NK-92 treated with Interleukin-12 subunit alpha and Interleukin-12 subunit beta, amount 100 ng/mL, for 24 hours (cell line): ENCODE data around the gene ETS1.

Source experiments
- DNase-seq: peaks from one replicate; lab custom pipeline; 2025; lab: John Stamatoyannopoulos, UW

ETS1 gene

DNA sequence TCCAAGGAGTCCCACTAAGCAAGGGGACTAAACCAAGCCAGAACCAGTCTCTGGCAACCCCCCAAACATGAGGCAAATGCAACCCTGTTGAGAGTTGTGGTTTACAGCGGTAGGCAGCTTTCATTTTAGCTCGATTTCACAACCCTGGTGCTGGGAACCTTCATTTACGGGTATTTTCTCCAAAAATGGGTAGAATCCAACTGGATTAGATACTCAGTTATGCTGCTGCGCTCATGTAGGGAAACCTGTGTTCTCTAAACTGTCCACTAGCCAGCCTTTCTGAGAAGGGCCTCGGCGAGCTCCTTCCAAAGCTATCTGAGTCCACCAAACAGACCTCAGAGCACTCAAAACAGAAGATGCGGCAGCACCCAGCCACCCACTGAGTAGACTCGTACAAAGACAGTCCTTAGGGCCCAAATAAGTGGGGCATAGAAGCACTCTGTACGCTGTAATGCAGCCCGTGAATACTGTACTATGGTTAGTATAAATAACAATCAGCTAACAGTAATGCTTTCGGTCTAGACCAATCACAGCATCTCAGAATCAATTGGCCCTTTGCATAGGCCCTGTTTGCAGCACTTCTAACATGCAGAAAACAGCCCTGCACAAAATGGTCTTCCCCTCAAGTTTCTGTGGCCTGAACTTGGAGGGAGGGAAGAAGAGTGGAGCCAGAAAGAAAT is 104.7 kb downstream of the ETS1 start:
- no peak for DNase-seq

DNA sequence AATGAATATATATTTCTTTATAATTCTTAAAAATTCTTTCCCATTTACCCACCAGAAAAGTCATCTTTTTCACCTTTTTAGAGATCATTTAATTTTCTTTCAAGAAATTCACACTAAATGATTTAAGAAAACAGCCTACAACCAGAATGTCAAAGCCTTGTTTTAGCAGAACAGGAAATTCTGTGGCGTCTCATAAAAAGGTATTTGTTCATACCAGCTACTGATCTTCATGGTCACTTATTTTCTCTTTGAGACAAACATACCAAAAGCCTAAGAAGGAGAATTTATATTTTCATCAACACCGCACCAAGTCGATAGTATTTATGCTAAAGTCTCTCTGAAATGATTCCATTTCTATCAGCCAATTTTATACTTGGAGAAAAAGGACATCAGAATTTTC is 105.3 kb downstream of the ETS1 start:
- DNase-seq: no peak

- no peak for DNase-seq
These were observed 106.2 kb downstream of the ETS1 start for GRCh38 chr11:128481135-128481534.

DNA sequence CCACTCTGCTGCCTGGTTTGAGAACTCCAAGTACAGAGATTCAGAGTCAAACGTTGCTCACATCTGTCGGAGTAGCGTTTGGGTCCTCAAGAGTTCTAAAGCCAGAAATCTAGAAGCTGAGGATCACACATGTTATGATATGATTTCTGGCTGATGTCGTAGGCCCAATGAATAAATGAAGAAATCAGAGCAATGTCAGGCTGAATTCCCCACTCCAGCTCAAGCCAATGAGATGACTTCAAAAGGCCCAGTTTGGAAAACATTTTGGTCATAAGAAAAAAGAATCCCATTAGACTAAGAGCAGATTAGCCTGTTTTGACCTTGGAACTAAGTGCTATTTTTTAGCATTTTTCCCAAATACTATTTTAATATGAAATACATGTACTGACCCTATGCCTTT is 106.7 kb downstream of the ETS1 start:
- no peak for DNase-seq

DNA sequence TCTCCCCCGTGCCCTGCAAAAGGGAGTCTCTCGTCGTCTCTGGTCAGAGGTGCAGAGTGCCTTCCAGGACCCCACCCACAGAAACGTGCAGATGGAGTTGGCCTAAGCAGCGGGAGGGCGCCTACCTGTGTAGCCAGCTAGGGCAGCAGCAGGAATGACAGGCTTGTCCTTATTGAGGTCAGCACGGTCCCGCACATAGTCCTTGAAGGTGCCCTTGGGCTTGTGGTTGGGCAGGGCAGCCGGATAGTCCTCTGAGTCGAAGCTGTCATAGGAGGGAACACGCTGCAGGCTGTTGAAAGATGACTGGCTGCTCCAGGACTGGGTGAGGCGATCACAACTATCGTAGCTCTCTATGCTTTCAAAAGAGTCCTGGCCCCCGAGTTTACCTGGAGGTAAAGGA is 107.3 kb downstream of the ETS1 start:
- no peak for DNase-seq

DNA sequence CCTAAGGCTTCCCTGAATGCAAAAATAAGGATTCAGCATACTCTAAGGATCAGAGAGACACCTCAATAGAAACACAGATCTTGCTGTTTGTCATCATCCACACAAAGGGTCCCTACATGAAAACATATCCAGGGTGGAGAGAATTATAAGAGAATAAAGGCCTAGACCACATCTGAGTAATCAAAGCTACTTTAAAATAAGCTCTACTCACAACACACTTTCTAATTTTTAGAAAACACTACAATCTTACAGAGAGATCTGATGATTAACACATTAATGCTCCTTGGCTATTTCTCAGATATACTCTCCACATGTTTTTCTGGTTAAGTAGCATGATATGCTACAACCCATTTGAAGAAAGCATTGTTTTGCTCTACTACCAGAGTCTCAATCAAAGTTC is 108.2 kb downstream of the ETS1 start:
- no peak for DNase-seq

GRCh38 chr11:128478305-128478704 is 109.1 kb downstream of the ETS1 start:
- no peak for DNase-seq

- DNase-seq: no peak
These were observed 109.5 kb downstream of the ETS1 start for GRCh38 chr11:128477811-128478210.

GRCh38 chr11:128477278-128477677 is 110.1 kb downstream of the ETS1 start:
- no peak for DNase-seq

- no peak for DNase-seq
These were observed 110.6 kb downstream of the ETS1 start for GRCh38 chr11:128476729-128477128.

GRCh38 chr11:128476049-128476448 is 111.3 kb downstream of the ETS1 start:
- no peak for DNase-seq

GRCh38 chr11:128474036-128474874 is 113.1 kb downstream of the ETS1 start:
- DNase-seq: no peak

GRCh38 chr11:128473636-128474035 is 113.7 kb downstream of the ETS1 start:
- no peak for DNase-seq

DNA sequence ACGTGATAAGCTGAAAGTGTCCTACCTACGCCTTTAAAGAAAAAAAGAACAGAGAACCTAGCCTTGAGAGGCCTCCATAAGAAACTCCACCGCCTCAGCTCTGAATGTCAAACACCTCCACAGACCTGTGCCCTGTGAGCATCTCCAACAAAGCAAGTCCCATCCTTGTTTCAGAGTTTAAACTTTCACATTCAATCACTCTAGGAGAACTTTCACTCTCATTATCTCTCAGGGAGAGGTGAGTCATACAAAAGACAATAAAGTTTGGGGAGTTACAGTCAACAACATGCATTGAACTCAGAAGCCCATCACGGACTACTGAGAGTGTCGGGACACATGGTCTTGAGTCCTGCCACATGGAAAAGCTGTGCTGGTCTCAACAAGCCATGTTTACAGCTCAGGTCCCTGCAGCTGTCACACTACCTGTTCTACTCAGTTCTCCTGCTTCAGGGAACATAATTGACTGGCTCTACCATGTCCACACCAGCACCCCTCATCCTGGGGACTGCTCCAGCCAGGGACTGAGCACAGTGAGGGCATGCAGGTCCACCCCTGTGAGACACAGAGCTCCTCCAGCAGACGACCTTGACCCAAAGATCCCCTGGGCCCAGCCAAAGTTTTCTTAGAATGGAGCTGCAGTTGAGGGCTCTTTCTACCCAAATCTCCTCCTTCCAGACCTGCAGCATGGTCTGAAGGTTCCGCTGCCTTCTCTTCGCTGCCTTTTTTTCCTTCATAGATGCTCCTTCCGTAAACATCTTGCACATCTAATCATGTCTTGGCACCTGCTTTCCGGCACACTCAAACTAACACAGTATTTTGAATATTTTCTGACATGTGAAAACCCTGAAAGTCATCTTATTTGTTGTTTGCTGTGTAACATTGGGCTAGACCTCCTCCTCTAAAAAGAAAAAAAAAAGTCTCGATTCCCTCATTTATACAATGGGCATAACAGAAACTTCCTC is 114.9 kb downstream of the ETS1 start:
- DNase-seq: no peak

DNA sequence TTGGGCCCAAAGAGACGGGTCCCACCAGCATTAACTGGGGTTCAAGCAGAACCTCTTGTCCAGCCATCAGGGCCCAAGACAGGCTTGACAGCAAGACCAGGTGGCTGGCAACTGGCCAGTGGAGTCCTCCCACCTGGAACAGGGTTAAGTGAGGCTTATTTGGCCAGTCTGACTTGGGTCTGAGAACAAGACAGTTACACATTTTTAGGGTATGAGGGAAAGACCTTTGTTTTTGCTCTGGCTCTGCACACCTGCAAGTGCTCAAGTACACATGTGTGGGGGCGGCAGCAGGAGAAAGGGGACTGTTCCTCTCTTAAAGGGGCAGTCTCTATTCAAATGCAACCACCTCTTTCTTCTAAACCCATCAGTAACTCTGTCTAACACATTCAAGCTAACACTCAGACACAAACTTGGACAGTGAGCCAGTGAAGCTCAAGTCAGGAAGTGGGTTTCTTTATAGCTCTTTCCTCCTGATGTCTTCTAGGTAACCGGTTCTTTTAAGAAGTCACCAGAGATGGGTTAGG is 116.2 kb downstream of the ETS1 start:
- no peak for DNase-seq

GRCh38 chr11:128470081-128470480 is 117.3 kb downstream of the ETS1 start:
- DNase-seq: no peak

DNA sequence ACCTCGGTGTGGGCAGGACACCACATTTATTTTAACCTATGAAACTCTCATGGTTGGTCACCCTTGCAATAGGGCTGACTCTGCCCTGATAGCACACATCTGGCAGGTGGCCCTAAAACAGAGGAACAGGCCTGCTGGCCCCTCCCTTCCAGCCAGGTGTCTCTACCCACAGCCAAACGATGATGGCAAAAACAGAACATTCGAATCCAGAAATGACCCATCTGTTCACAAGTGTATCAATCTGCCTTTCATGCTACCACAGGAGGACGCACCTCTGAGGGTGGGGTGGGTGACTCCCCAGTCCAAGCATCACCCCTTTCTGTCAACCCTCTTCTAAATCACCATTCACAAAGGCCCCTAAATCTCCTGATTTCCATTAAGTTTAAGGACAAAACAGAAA is 118.1 kb downstream of the ETS1 start:
- no peak for DNase-seq

GRCh38 chr11:128468111-128468510 is 119.2 kb downstream of the ETS1 start:
- DNase-seq: no peak

DNA sequence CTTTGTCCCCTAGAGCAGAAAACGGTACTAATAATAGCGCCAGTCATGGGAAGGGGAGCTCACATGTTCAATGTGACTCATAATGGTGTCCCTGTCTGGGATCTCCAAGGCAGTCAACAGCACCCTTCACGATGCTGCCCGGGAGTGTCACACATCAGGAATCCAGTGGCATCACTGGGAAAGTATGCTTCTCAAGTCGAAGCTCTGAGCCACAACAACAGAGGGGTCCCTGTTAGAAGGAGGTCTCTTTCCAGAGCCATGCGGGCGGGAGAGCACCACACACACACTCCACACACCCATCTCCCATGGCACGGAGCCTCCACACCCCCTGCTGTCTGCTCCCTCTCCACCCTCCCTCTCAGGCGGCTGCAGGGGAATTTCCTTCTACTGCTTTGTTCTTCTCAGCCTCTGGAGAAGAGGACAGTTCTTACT is 119.7 kb downstream of the ETS1 start:
- no peak for DNase-seq

GRCh38 chr11:128467041-128467440 is 120.3 kb downstream of the ETS1 start:
- no peak for DNase-seq

GRCh38 chr11:128465946-128466705 is 121.2 kb downstream of the ETS1 start:
- no peak for DNase-seq
